Psoas muscle (tissue), 8 donors: ENCODE results near the gene CCNG2. TPM values are rescaled to one million over a fixed set of nuclear protein-coding genes. Genes with fewer than 3 reads are reported as not detected.

Experiments used
- ATAC-seq, 4 donors: fragments of 200-7000 bp; cut with Tn5 transposase; one replicate each; pipeline ENCODE4 v1.9.1; 2020; ENCODE audit warnings: moderate library complexity in 3 of 4, mild to moderate bottlenecking in 2 of 4
- DNase-seq, 2 donors: peaks; one replicate each; pipeline ENCODE4 v3.0.0-alpha.2; 2020
- H3K27ac ChIP-seq: fragments of 200-600 bp; one replicate; pipeline ENCODE4 v1.8.0; 2022
- H3K27me3 ChIP-seq, 3 donors: fragments of 200-600 bp in 1 of 3; one replicate each; pipeline versions ENCODE4 v1.6.1 to v1.8.0; 2013 to 2022; ENCODE audit warnings: low read length in 2 of 3, mild to moderate bottlenecking in 2 of 3, moderate library complexity in 1 of 3; ENCODE audit not compliant: insufficient read depth in 3 of 3
- H3K36me3 ChIP-seq, 2 donors: fragments of 200-600 bp in 1 of 2; one replicate each; pipeline versions ENCODE4 v1.6.1 to v1.8.0; 2013 to 2022; ENCODE audit warnings: low read depth in 1 of 2, mild to moderate bottlenecking in 1 of 2, moderate library complexity in 1 of 2; ENCODE audit not compliant: insufficient read depth in 1 of 2
- H3K4me1 ChIP-seq: fragments of 200-600 bp; one replicate; pipeline ENCODE4 v1.8.0; 2022
- H3K4me3 ChIP-seq: fragments of 200-600 bp; one replicate; pipeline ENCODE4 v1.8.0; 2022; ENCODE audit warnings: mild to moderate bottlenecking
- H3K9me3 ChIP-seq: fragments of 200-600 bp; one replicate; pipeline ENCODE4 v1.8.0; 2022
- CTCF ChIP-seq: fragments of 200-600 bp; IDR thresholded peaks from one replicate; pipeline ENCODE4 v1.8.0; 2022; ENCODE audit warnings: antibody characterized with exemption
- whole genome bisulfite sequencing, 3 donors: extraction: QIAGEN DNeasy Blood & Tissue Kit; methylation state at CpG; one replicate each; pipeline versions ENCODE4 v1.1.6 to v1.1.7; 2013; 5-methylcytosine and 5-hydroxymethylcytosine counted together
- intact Hi-C, 2 donors: fragments of 100-400 bp; cut with DNase I; formaldehyde crosslinking; loops; one replicate each; pipeline versions ENCODE4 v1.11.0 to v1.14.2; 2022
- polyA plus RNA-seq, 3 donors: library from polyadenylated mRNA; stranded (reverse); fragments of 200-250 nt; gene quantifications; one replicate each; pipeline ENCODE4 v1.2.3, GENCODE V29; 2013
- total RNA-seq, 4 donors: library from RNA; stranded (reverse); fragmentation: NEBNext Ultra II Directional in 2 of 4; extraction: Animal tissue kit (Norgen Biotek cat#: 25700) in 2 of 4; gene quantifications; one replicate each; pipeline versions ENCODE4 v1.2.1 to v1.2.4, GENCODE V29; 2021 to 2023
- donor health status: healthy with polysubstance abuse.
- donor health status: DM: no; HTN: no; CAD: no; lungs with moderate emphysema.
- donor health status: Bipolar disorder and iron deficiency.
- donor health status: healthy.
- donor health status: DM: yes; HTN: yes; CAD: no.
- donor health status: DM: no; HTN: no; CAD: no.
- donor health status: DM: no; HTN: no; CAD: no.
- donor health status: DM: yes; HTN: yes; CAD: no.

The CCNG2 gene
- total and polyA plus RNA-seq, 7 donors: 3.1 to 34.6 (median 7.0) TPM

GRCh38 chr4:77197361-77197760, 40.4 kb downstream of the CCNG2 start:
- intact Hi-C loops: no loop called here
- no peak overlapping the region for H3K4me3 ChIP-seq
- WGBS, 3 donors: 85 to 90% (median 88%) methylated on average over 5 of the region's 5 CpGs
- no peak for TF ChIP-seq CTCF
- H3K9me3 ChIP-seq: no peaks in the 10 kb centered on the region
- H3K4me1 ChIP-seq: no peaks in the 10 kb centered on the region
- ATAC-seq: no peak
- H3K27me3 ChIP-seq: peaks cover 0 to 2% (median 0%) of the 10 kb centered on the region in 3 donors
- DNase-seq: no peak
- H3K36me3 ChIP-seq: no peaks in the 10 kb centered on the region
- no peak overlapping the region for H3K27ac ChIP-seq

GRCh38 chr4:77197831-77198230, 40.8 kb downstream of the CCNG2 start:
- intact Hi-C loops: no loop called here

GRCh38 chr4:77199276-77199675, 42.3 kb downstream of the CCNG2 start:
- intact Hi-C loops: no loop called here
- WGBS, 3 donors: 64 to 85% (median 66%) methylated on average over 2 of the region's 2 CpGs
- TF ChIP-seq CTCF: no peak
- Histone ChIP-seq H3K4me3 (no peak overlapping the region), H3K27me3 (peaks cover 0 to 2% (median 0%) of the 10 kb centered on the region in 3 donors), H3K4me1 (no peaks in the 10 kb centered on the region), H3K36me3 (no peaks in the 10 kb centered on the region), H3K9me3 (no peaks in the 10 kb centered on the region), H3K27ac (no peak overlapping the region)
- ATAC-seq (no peak), DNase-seq (no peak)

More at GRCh38 chr4:77197831-77198230, 40.8 kb downstream of the CCNG2 start:
- Histone ChIP-seq H3K27me3 (peaks cover 0 to 2% (median 0%) of the 10 kb centered on the region in 3 donors), H3K27ac (no peak overlapping the region), H3K36me3 (no peaks in the 10 kb centered on the region), H3K9me3 (no peaks in the 10 kb centered on the region), H3K4me1 (no peaks in the 10 kb centered on the region), H3K4me3 (no peak overlapping the region)
- TF ChIP-seq CTCF: no peak
- WGBS, 3 donors: 79 to 87% (median 79%) methylated on average over 2 of the region's 2 CpGs
- DNase-seq (no peak), ATAC-seq (no peak)

- ATAC-seq (no peak), DNase-seq (no peak)
- Histone ChIP-seq H3K4me3 (no peak overlapping the region), H3K9me3 (no peaks in the 10 kb centered on the region), H3K4me1 (no peaks in the 10 kb centered on the region), H3K27ac (no peak overlapping the region), H3K36me3 (no peaks in the 10 kb centered on the region), H3K27me3 (no peaks in the 10 kb centered on the region)
- intact Hi-C loops: loop anchor here (5.0 to 10.0 kb wide), 4 partner anchors 102 to 765 kb away; partner anchors contain the start of gene SHROOM3 (in 1 of the 2)
- WGBS, 3 donors: 81 to 95% (median 86%) methylated on average over 1 of the region's 1 CpG
- TF ChIP-seq CTCF: no peak
Observed at GRCh38 chr4:77199701-77200100, 42.7 kb downstream of the CCNG2 start.

- intact Hi-C loops: loop anchor here (5.0 to 10.0 kb wide), 4 partner anchors 104 to 767 kb away; partner anchors contain the start of gene SHROOM3 (in 1 of the 2)
- no peak for ATAC-seq
- Histone ChIP-seq H3K4me1 (no peaks in the 10 kb centered on the region), H3K27ac (no peak overlapping the region), H3K27me3 (no peaks in the 10 kb centered on the region), H3K9me3 (no peaks in the 10 kb centered on the region), H3K4me3 (no peak overlapping the region), H3K36me3 (no peaks in the 10 kb centered on the region)
- WGBS, 3 donors: 88 to 100% (median 96%) methylated on average over 1 of the region's 1 CpG
- no peak for TF ChIP-seq CTCF
- DNase-seq: no peak
Observed at GRCh38 chr4:77201343-77201742, 44.3 kb downstream of the CCNG2 start.
